OCI-LY7 (cell line): Measurements from ENCODE around the gene EPB41L4B.

ENCODE experiments used
- EZH2phosphoT487 ChIP-seq: fragments of 200-600 bp; sonication (generic); IDR thresholded peaks from 2 replicates; pipeline ENCODE4 v1.6.1; 2018; ENCODE audit warnings: low read depth, borderline replicate concordance, mild to moderate bottlenecking, mixed run types, antibody characterized with exemption, low read length, moderate library complexity, mixed read lengths
- TF ChIP-seq, protein P1 (sequence below): fragments of 200-600 bp; sonication (generic); conservative IDR thresholded peaks from 2 replicates; pipeline ENCODE4 v1.5.1; 2014; ENCODE audit warnings: mild to moderate bottlenecking, antibody characterized with exemption, low read length, moderate library complexity, mixed read lengths

DNA sequence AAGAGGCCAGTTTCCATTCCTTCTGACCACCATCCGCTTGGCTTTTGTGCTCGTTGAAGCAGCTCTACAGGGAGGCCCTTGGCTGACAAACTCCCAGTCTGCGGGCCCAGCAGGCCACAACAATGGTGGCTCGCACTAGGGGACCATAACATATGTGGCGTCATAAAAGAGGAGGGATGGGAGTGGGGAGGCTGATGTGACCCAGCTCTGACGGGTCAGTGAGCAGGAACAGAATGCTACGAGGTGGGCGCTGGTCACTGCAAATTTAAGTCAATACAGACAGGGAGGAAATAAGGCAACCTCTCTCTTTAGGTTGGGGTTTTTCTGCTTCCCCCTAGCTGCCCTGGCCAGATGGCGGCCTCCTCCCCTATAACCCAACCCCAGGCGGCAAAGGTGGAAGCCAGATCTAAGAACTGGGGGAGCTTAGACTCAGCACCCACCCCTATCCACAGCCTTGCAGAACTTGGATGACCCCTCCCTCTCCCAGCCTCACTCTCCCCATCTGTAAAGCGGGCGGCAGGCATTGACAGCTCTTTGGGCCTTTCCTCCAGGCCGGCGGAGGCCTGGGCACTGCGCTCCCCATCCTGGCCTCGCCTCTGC, 154.6 kb downstream of the EPB41L4B start:
- TF ChIP-seq, protein P1, sequence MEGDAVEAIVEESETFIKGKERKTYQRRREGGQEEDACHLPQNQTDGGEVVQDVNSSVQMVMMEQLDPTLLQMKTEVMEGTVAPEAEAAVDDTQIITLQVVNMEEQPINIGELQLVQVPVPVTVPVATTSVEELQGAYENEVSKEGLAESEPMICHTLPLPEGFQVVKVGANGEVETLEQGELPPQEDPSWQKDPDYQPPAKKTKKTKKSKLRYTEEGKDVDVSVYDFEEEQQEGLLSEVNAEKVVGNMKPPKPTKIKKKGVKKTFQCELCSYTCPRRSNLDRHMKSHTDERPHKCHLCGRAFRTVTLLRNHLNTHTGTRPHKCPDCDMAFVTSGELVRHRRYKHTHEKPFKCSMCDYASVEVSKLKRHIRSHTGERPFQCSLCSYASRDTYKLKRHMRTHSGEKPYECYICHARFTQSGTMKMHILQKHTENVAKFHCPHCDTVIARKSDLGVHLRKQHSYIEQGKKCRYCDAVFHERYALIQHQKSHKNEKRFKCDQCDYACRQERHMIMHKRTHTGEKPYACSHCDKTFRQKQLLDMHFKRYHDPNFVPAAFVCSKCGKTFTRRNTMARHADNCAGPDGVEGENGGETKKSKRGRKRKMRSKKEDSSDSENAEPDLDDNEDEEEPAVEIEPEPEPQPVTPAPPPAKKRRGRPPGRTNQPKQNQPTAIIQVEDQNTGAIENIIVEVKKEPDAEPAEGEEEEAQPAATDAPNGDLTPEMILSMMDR, result no peak
- no peak for TF ChIP-seq EZH2phosphoT487
